Forelimb muscle (tissue), 1 donor: Measurements from ENCODE around the gene INHBE. TPM values are rescaled to one million over a fixed set of nuclear protein-coding genes. Genes with fewer than 3 reads are reported as not detected.

Source experiments
- DNase-seq: peaks from one replicate; pipeline ENCODE4 v3.0.0-alpha.2; 2013; ENCODE audit warnings: low read depth
- polyA plus RNA-seq: library from polyadenylated mRNA; unstranded; fragments of 120-200 nt; gene quantifications from one replicate; pipeline ENCODE4 v1.2.1, GENCODE V29; 2013; ENCODE audit not compliant: insufficient read length

Gene INHBE
- polyA plus RNA-seq, 1 donor = 3.8 TPM

DNA sequence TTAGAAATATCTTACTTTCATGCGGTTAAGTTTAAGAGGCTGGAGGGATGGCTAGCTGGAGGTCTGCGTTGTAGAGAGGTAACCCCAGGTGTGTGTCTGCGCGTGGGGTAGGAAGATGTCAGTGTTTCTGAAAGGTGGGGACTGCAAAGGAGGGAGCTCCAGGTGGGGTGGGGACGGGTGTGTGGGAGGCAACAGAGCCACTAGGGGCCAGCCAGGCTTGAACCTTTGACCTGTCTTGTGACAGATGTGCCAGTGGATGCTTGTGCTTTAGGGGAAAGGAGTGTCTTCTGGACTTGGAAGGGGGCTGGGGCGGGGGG, 5.3 kb downstream of the INHBE start:
- DNase-seq = no peak

DNA sequence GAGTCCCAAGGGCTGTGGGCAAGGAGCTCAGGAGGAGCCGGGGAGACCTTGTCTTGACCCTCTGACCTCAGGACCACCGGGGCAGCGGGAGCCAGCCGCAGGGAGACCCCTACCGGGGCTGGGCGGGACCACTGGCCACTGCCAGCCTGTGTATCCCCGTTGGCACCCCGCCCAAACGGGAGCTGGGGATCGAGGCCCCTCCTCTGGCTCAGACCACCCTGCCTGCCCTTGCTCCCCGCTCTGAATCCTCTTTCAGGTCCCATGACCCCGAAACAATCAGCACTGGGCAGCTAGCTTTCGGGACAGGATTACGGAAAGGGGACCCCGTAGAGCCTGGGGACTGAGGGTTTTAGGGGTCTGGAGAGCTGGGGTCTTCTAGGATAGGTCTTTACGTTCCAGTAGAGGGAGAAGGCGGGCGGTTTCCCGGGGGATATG, 5.8 kb downstream of the INHBE start:
- no peak for DNase-seq

DNA sequence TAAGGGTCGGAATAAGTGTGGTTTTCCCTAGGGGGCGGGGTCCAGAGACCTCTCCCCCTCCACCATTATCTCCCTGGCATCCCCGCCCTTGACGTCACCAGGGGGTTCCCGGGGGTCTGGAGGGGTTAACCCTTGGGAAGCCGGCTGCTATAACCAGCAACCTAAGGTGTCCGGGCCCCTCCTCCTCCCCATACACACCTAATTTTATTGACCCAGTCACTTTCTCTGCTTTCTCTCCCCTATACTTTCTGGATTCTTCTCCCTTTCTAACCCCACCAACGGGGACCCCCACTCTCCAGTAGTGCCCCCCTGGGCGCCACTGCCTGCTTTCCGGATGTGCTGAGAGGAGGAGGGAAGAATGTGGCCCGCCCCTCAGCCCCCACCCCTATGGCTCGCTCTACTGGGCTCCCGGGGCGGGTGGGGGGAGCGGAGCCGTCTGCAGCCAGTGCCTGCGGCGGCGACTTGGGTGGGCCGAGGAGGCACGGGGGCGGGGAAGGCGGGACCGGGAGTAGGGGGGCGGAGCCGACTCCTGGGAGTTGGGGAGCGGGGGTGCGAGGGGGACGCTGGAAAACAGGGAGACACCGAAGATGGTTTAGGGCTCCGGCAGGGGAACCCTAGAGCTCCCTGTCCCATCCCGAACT, 6.3 kb downstream of the INHBE start:
- no peak for DNase-seq

DNA sequence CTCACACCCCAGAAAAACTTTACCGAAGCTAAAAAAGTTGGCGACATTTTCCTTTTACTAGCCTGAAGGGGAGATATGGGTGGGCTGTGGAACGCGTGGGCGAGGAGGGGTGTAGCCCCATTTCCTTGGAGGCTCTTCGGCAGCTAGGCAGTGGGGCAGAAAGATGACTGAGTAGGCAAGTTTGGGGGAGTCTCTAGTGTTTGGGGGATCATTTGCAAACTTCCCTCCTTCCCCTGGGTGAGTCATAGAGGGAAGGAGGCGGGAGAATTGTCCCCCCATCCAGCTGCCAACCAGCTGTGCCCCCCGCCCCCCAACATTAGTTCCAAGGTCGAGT, 6.8 kb downstream of the INHBE start:
- DNase-seq = no peak

DNA sequence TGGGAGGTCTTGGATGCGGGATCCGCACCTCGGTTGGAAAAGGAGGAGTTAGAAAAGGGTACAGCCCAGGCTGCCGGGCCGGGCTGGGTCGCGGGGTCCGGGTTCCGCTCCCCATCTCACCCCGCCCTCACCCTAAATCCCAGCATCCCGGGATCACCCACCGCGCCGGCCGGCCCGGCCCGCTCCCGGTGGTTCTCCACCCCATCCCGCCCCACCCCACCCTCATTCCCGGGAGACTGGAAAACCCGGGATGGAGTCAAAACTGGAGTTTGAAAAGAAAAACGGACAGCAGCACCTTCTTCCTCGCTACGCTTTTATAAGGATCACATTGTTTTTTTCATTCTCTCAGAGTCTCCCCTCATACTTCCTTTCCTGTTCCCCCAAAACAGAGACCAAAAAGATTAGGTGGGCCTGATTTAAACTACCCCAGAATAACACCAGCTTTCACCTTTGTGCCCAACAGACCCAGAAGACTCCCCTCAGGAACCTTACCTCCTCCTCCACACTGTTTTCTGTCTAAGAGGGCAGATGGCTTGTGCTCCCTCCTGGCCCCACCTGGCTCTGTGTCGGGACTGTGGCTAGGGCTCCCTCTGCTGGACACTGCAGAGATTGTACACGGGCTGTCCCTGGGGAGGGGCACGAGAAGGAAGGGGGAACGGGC, 7.3 kb downstream of the INHBE start:
- no peak for DNase-seq

DNA sequence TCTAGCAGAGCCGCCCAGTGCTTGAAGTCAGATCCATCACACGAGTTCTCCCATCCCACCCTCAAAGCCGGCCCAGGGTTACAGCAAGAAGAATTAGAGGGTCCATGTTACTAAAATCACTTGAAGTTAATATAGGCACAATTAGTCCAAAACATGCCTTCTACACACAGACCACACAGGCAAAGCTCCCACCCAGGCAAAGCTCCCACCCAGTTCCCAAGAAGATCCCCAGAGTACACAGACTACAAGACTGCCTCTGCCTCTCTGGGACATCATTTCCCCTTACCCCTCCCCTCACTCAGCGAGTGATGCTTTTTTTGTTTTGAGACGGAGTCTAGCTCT, 7.8 kb downstream of the INHBE start:
- DNase-seq = no peak

DNA sequence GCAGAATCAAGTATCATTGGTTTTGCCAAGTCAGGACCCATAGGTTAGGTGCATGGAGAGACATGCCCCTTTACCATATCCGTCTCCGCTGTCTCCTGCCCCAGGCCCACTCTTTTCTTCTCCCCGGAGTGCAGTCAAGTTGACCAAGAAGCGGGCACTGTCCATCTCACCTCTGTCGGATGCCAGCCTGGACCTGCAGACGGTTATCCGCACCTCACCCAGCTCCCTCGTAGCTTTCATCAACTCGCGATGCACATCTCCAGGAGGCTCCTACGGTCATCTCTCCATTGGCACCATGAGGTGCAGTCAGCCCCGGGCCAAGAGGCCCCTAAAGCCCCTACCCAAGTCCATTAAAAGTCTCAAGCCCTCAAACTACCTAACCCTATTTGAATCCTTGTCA, 9.5 kb downstream of the INHBE start:
- DNase-seq = no peak

DNA sequence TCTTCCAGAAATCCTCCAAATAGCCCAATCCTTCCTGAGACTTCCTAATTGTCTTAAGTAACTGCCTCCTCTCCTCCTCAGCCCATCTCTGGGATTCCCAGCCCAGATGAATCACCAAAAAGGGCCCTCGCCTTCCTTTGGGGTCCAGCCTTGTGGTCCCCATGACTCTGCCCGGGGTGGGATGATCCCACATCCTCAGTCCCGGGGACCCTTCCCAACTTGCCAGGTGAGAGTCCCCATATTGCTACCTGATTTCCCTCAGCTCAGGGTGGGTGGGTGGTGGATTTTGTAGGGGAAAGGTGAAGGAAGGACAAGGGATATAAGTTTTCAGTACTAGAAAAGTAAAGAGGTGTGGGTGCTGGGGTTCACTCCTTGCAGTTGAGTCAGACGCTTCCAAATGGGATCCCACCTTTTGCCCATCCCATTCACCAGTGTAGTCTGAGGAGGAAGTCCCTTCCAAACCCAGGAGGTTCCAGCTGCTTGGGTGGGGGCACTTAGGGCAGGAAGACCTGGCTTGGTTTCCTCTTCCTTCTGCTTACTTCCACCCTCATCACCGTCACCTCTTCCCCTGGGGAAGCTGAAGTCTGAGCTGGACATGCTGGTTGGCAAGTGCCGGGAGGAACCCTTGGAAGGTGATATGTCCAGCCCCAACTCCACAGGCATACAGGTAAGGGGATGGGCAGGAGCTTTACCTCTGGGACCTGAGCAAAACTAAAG, 10.1 kb downstream of the INHBE start:
- DNase-seq = no peak

DNA sequence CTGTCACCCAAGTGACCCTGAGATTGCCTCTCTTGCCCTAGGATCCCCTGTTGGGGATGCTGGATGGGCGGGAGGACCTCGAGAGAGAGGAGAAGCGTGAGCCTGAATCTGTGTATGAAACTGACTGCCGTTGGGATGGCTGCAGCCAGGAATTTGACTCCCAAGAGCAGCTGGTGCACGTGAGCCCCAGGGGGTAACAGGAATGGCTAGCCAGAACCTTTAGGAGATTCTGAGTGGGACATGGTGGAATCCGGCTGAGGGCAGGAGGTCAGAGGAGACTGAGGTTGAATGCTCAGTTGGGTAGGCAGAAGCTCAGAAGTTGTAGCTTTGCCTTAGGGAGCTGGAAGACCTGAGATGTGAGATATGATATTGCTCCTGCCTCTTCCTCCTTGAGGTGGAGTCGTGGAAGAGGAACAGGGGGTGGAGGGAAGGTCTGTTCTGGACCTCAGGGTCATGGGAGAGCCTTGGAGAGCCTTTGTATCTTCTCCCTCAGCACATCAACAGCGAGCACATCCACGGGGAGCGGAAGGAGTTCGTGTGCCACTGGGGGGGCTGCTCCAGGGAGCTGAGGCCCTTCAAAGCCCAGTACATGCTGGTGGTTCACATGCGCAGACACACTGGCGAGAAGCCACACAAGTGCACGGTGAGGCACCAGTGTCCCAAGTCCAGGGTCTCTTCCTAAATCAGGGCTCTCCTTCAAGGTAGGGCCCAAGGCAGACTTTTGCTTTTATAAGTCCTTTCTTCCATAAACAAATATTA, 10.8 kb downstream of the INHBE start:
- no peak for DNase-seq

DNA sequence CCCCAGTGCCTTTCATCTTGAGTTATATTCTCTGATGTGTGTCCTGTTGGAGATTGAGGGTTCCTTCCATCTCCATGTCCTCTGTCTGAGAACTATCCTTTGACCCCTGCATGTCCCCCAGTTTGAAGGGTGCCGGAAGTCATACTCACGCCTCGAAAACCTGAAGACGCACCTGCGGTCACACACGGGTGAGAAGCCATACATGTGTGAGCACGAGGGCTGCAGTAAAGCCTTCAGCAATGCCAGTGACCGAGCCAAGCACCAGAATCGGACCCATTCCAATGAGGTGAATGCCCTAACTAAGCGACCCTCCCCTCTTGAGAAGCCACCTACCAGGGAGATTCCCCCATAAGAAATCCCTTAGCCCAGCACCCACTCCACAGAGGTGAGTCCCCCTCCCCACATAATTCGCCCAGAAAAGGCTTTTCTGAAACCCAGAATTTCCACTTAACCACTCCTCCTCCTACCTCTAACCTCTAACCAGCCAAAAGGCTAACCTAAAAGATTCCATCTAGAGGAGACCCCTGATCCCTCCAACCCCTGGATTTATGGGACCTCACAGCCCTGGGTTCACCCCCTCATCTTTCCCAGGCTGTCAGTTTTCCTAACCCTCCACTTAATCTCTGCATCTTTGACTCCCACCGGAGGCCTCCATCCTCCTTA, 12.2 kb downstream of the INHBE start:
- no peak for DNase-seq

DNA sequence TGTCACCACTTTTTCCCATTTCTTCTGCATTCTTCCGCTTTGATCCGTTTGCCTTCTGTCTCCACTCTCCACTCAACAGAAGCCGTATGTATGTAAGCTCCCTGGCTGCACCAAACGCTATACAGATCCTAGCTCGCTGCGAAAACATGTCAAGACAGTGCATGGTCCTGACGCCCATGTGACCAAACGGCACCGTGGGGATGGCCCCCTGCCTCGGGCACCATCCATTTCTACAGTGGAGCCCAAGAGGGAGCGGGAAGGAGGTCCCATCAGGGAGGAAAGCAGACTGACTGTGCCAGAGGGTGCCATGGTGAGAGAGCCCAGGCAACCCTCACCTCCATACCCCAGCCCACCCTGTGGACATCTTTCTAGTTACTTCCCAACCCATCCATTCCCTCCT, 12.8 kb downstream of the INHBE start:
- DNase-seq = no peak

DNA sequence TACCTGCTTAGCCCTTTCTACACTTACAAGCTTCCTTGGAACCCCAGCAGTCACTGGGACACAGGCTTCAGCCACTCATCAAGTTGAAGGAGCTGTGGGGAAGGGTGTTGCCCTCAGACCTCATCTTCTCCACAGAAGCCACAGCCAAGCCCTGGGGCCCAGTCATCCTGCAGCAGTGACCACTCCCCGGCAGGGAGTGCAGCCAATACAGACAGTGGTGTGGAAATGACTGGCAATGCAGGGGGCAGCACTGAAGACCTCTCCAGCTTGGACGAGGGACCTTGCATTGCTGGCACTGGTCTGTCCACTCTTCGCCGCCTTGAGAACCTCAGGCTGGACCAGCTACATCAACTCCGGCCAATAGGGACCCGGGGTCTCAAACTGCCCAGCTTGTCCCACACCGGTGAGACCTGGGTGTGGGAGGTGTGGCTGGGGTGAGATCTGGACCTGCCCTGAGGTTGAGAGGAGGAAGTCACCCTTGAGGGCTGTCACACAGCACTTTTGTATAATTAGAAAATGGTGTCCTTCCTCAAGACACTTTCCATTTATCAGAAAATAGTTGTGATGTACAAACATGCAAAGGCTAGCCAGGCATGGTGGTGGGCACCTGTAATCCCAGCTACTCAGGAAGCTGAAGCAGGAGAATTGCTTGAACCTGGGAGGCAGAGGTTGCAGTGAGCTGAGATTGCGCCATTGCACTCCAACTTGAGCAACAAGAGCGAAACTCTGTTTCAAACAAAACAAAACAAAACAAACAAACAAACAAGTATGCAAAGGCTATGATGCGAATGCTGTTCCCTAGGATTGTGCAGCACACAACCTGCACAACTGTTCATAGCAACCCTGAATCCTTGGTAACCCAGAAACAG, 14.4 kb downstream of the INHBE start:
- DNase-seq = no peak

DNA sequence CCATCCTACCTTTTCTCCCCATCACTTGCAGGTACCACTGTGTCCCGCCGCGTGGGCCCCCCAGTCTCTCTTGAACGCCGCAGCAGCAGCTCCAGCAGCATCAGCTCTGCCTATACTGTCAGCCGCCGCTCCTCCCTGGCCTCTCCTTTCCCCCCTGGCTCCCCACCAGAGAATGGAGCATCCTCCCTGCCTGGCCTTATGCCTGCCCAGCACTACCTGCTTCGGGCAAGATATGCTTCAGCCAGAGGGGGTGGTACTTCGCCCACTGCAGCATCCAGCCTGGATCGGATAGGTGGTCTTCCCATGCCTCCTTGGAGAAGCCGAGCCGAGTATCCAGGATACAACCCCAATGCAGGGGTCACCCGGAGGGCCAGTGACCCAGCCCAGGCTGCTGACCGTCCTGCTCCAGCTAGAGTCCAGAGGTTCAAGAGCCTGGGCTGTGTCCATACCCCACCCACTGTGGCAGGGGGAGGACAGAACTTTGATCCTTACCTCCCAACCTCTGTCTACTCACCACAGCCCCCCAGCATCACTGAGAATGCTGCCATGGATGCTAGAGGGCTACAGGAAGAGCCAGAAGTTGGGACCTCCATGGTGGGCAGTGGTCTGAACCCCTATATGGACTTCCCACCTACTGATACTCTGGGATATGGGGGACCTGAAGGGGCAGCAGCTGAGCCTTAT, 15.3 kb downstream of the INHBE start:
- DNase-seq = no peak

DNA sequence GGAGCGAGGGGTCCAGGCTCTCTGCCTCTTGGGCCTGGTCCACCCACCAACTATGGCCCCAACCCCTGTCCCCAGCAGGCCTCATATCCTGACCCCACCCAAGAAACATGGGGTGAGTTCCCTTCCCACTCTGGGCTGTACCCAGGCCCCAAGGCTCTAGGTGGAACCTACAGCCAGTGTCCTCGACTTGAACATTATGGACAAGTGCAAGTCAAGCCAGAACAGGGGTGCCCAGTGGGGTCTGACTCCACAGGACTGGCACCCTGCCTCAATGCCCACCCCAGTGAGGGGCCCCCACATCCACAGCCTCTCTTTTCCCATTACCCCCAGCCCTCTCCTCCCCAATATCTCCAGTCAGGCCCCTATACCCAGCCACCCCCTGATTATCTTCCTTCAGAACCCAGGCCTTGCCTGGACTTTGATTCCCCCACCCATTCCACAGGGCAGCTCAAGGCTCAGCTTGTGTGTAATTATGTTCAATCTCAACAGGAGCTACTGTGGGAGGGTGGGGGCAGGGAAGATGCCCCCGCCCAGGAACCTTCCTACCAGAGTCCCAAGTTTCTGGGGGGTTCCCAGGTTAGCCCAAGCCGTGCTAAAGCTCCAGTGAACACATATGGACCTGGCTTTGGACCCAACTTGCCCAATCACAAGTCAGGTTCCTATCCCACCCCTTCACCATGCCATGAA, 16.0 kb downstream of the INHBE start:
- no peak for DNase-seq

DNA sequence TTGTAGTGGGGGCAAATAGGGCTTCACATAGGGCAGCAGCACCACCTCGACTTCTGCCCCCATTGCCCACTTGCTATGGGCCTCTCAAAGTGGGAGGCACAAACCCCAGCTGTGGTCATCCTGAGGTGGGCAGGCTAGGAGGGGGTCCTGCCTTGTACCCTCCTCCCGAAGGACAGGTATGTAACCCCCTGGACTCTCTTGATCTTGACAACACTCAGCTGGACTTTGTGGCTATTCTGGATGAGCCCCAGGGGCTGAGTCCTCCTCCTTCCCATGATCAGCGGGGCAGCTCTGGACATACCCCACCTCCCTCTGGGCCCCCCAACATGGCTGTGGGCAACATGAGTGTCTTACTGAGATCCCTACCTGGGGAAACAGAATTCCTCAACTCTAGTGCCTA, 16.6 kb downstream of the INHBE start:
- DNase-seq = no peak

DNA sequence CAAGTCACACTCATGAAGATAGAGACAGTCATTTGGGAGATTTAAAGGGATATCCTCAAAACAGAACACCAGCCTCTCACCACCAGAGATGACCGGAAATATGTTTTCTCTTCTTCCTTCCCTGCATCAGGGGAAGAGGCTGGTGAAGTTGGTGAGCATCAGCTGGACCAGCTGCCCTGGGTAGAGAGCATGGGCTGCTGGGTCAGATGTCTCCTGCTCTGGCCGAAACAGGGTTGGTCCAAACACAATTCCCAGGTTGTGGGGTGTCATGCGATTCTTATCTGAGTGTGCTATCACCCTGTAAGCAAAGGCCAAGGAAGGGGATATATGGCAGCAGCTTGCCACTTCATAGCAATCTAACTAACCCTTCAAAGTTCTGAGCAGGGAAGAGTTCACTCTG, 17.3 kb downstream of the INHBE start:
- DNase-seq = no peak

DNA sequence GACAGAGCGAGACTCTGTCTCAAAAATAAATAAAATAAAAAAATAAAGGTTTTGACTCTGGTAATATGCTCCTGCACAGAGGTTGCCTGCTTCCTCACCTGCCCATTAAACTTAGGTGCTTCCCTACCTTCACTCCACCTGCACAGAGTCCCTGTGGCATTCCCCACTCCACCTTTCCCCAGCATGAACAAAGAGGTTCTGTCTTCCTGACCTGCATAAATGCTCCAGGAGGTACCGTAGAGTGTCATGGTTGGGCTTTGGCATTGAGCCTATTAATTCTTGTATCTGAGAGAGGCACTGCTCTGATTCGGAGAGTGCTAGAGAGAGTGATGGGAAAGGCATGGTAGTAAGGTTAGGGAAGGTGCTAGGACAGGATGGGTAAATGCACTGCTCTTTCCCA, 18.3 kb downstream of the INHBE start:
- DNase-seq = no peak

DNA sequence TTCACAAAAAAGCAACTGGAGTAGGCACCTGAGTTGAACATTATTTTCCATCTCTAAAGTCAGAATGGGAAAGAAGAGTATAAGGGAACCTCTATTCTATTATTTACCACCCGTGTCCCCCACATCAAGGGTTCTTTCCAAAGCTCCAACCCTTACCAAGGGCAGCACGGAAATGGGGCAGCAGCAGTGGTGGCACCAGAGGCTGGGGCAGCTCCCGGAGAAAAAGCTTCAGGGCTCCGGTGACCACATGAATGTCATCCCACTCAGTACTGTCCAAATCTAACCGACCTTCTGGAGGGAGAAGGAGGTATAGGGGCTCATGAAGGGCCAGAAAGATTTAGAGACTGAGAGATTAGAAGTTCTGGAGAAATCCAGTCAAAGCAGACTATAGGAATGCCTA, 18.8 kb downstream of the INHBE start:
- DNase-seq = no peak

DNA sequence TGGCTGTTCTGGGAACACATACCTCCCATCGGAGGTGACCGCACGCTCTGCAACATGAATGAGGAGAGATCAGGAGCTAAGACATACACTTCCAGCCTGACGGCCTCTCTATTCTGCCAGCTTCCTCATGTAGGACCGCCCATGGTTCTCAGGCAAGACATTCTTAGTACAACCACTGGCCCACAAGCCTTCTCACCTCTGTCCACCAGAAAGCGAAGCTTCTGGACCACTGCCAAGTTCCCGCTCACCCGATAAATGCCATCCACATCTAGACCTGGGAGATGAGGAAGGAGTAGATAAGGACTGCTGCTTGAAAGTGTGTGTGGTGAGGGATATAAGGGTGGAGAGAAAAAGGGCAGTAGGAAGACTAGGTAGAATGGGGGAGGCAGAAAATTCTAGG, 19.3 kb downstream of the INHBE start:
- DNase-seq = no peak

DNA sequence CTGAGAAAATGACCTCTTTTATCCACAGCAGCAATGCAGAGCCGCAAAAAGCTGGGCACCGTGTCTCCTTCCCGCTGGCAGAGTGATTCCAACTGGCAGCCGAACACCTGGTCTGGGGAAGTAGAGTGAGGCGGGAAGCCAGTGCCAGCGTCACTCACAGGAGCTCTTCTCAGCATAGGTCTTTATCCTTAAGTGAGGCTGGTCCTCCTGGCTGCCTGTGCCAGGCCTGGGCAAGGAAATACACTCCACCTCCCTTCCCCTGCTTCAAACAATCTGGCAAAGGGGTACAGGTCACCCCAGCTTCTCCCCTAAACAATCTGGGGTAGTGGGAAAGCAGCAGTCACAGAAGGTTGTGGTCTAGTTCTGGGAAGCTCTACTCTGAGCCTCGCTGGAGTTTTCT, 19.8 kb downstream of the INHBE start:
- no peak for DNase-seq
